ENCODE data around the gene TOPBP1.
"Not testable (repeated sequence)": the region's sequence is repeated elsewhere in the genome, so short reads cannot be mapped to it uniquely, and the experiment has no call there.

The TOPBP1 gene

DNA sequence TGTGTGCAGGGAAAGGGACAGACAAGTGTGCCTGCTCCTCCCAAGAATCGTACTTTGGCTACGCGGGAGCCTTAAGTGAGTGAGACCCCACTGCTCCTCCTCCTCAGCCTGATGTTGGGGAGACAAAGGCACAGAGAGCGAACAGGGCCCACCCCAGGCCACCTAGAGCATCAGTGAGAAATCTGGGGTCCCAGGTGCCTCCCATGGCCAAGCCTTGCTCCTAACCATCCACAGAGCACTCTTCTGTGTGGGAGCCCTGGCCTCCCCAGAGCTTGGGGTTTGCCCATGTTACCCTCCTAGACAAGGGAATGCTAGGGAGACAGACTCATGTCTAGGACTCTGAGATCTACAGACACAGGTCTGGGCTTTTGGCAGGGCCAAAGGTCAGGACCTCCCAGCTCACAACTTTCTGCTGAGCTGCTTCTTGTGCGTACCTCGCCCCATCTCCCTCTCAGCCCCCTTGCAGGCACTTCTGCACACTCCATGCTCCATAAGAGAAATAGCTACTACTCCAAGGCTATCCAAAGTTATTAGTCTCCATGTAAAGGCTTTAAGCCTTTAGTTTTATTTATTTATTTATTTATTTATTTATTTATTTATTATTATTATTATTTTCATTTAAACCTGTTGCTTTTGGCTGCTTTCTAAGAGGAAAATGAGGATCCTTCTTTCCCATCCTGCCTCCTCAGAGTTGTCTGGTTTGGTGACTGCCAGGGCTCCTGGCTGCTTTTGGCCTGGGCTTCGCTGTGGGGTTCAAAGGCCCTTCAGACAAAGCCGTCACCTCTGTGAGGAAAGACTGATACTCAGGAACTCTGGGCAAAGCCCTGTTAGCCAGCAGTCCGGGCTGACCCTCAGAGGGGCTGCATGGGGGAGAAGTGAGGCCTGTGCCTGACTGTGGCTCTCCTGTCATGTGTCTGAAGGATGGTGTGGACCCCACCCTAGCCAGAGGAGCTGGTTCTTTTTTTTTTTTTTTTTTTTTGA, 32.8 kb upstream of the TOPBP1 start:
- H3K9me3 ChIP-seq (ENCODE audit: control insufficient read depth, low read length): no peaks in the 10 kb centered on the region
- no peaks in the 10 kb centered on the region for H3K36me3 ChIP-seq (ENCODE audit: control insufficient read depth, insufficient read depth, low read length)
- no peak overlapping the region for H3K9ac ChIP-seq (ENCODE audit: low read length)
- H3K27me3 ChIP-seq (ENCODE audit: control insufficient read depth, insufficient read depth, low read length): no peaks in the 10 kb centered on the region
- no peak overlapping the region for H3K4me3 ChIP-seq (ENCODE audit: low read length)
- H3K4me1 ChIP-seq (ENCODE audit: control insufficient read depth, insufficient read depth, low read length): no peaks in the 10 kb centered on the region

- H3K4me3 ChIP-seq (ENCODE audit: low read length): no peak overlapping the region
- H3K9me3 ChIP-seq (ENCODE audit: control insufficient read depth, low read length): no peaks in the 10 kb centered on the region
These were observed 32.1 kb upstream of the TOPBP1 start for GRCh38 chr3:133693821-133694220.

GRCh38 chr3:133692759-133693158, 31.0 kb upstream of the TOPBP1 start:
- no peaks in the 10 kb centered on the region for H3K4me1 ChIP-seq (ENCODE audit: control insufficient read depth, insufficient read depth, low read length)
- H3K4me3 ChIP-seq (ENCODE audit: low read length): no peak overlapping the region
- H3K36me3 ChIP-seq (ENCODE audit: control insufficient read depth, insufficient read depth, low read length): no peaks in the 10 kb centered on the region
- H3K9ac ChIP-seq (ENCODE audit: low read length): no peak overlapping the region
- H3K9me3 ChIP-seq (ENCODE audit: control insufficient read depth, low read length): no peaks in the 10 kb centered on the region
- H3K27me3 ChIP-seq (ENCODE audit: control insufficient read depth, insufficient read depth, low read length): no peaks in the 10 kb centered on the region

More at GRCh38 chr3:133693821-133694220, 32.1 kb upstream of the TOPBP1 start:
- H3K4me1 ChIP-seq (ENCODE audit: control insufficient read depth, insufficient read depth, low read length): no peaks in the 10 kb centered on the region
- H3K27me3 ChIP-seq (ENCODE audit: control insufficient read depth, insufficient read depth, low read length): no peaks in the 10 kb centered on the region
- no peak overlapping the region for H3K9ac ChIP-seq (ENCODE audit: low read length)
- no peaks in the 10 kb centered on the region for H3K36me3 ChIP-seq (ENCODE audit: control insufficient read depth, insufficient read depth, low read length)

DNA sequence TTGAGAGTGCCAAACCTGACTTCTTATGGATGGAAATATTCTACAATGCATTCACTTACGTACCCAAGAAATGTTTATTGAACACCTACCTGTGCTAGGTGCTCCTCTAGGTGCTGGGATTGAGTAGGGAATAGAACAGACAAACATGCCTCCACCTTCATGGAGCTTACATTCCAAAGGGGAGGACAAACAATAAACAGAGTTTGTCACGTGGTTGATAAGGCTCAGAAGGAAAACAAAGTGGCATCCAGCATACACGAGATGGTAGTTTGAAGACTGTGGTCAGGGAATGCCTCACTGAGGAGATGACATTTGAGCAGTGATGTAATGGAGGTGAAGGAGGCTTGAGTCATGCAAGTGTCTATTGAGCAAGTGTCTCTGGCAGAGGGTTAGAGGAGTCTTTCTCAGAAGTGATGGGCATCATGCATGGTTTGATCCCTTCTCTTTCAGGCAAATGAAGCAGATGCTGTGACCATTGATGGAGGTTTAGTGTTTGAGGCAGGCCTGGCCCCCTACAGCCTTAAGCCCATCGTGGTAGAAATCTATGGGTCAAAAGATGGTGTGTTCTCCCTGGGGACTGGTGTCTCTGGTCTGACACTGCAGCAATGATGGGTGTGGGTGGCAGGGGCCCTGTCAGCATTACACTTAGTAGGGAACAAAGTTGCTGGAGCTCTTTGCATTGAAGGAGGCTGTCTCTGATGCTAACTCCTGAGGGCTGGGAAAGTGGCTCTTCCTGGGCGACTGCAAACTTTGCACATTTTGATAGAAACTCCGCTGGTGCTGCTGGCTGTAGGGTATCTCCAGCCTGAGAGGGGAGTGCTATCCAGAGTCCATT, 29.7 kb upstream of the TOPBP1 start:
- Histone ChIP-seq H3K4me1 (ENCODE audit: control insufficient read depth, insufficient read depth, low read length) (no peaks in the 10 kb centered on the region), H3K9ac (ENCODE audit: low read length) (no peak overlapping the region), H3K36me3 (ENCODE audit: control insufficient read depth, insufficient read depth, low read length) (no peaks in the 10 kb centered on the region), H3K4me3 (ENCODE audit: low read length) (no peak overlapping the region), H3K9me3 (ENCODE audit: control insufficient read depth, low read length) (no peaks in the 10 kb centered on the region), H3K27me3 (ENCODE audit: control insufficient read depth, insufficient read depth, low read length) (no peaks in the 10 kb centered on the region)

DNA sequence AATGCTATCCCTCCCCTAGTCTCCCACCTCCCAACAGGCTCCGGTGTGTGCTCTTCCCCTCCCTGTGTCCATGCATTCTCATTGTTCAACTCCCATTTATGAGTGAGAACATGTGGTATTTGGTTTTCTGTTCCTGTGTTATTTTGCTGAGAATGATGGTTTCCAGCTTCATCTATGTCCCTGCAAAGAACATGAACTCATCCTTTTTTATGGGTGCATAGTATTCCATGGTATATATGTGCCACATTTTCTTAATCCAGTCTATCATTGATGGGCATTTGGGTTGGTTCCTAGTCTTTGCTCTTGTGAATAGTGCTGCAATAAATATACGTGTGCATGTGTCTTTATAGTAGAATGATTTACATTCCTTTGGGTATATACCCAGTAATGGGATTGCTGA, 16.3 kb upstream of the TOPBP1 start:
- not testable (repeated sequence) for H3K4me1 ChIP-seq (ENCODE audit: control insufficient read depth, insufficient read depth, low read length); H3K9ac ChIP-seq (ENCODE audit: low read length); H3K36me3 ChIP-seq (ENCODE audit: control insufficient read depth, insufficient read depth, low read length); H3K9me3 ChIP-seq (ENCODE audit: control insufficient read depth, low read length); H3K4me3 ChIP-seq (ENCODE audit: low read length)
- H3K27me3 ChIP-seq (ENCODE audit: control insufficient read depth, insufficient read depth, low read length): peaks cover 31% of the 10 kb centered on the region

DNA sequence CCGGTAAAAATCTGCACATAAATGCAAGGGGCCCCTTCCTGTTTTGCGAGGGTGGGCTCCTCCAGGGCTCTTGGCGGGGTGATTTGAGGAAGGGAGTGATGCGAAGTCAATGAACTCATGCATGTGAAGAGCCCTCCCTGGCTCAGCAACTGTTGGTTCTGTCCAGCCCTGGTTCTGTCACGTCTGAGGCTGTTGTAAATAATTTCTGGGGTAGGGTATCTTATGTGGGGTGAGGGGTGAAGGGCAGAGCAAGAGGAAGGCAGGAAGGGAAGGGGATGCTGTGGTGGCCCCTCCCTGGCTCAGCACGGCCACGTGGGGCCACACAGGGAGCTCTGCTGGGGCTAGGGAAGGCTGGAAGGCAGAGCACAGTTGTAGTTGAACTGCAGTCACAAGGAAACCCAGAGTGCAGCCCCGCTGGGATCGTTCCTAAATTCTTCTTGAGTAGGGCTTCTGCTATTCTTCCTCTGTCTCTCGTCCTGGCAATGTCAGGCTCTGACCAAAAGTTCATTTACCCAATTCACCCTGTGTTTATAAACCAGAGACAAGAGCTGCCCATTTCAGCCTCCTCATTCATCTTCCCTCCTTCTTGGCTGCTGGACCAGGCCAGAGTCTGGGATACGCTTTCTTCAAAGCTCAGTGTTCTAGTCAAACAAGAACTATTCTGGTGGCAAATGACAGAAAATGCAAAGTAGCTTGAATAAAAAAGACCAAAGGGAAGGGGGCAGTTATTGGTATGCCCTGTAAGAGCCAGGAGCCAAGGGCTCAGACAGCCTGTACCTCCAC, 14.8 kb upstream of the TOPBP1 start:
- no peaks in the 10 kb centered on the region for H3K36me3 ChIP-seq (ENCODE audit: control insufficient read depth, insufficient read depth, low read length)
- H3K27me3 ChIP-seq (ENCODE audit: control insufficient read depth, insufficient read depth, low read length): peaks cover 31% of the 10 kb centered on the region
- H3K9ac ChIP-seq (ENCODE audit: low read length): no peak overlapping the region
- H3K4me3 ChIP-seq (ENCODE audit: low read length): no peak overlapping the region
- H3K4me1 ChIP-seq (ENCODE audit: control insufficient read depth, insufficient read depth, low read length): no peaks in the 10 kb centered on the region
- no peaks in the 10 kb centered on the region for H3K9me3 ChIP-seq (ENCODE audit: control insufficient read depth, low read length)

- H3K4me3 ChIP-seq (ENCODE audit: low read length): no peak overlapping the region
- H3K27me3 ChIP-seq (ENCODE audit: control insufficient read depth, insufficient read depth, low read length): peaks cover 31% of the 10 kb centered on the region
- no peaks in the 10 kb centered on the region for H3K9me3 ChIP-seq (ENCODE audit: control insufficient read depth, low read length)
- no peak overlapping the region for H3K9ac ChIP-seq (ENCODE audit: low read length)
- no peaks in the 10 kb centered on the region for H3K36me3 ChIP-seq (ENCODE audit: control insufficient read depth, insufficient read depth, low read length)
- no peaks in the 10 kb centered on the region for H3K4me1 ChIP-seq (ENCODE audit: control insufficient read depth, insufficient read depth, low read length)
These were observed 14.0 kb upstream of the TOPBP1 start for GRCh38 chr3:133675631-133676335.

DNA sequence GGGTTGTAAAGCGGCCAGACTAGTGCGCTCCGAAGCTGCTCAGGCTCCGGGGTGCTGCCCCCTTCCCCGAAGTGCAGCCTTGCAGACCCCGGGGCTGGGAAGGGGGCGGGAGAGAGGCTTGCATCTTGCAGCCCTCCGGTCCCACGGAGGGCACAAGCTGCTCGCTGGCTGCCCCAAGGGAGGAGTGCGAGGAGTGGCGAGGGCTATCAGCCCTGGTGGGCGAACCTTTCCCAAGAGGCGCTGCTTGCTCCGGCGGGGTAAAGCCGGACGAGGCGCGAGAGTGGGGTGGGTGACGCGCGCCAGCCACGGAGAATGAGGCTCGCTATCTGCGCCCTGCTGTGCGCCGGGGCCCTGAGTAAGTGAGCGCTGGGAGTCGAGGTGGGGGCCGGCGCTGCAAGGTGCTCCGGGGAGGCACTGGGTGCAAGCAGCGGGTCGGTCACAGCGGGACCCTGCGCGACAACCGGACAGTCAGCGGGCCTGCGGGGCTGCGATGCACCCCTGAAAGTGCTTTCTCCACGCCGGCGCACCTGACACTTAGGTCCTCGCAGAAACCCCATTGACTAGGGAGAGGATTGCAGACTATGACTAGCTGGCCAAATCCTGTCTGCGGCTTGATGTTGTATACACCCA, 12.7 kb upstream of the TOPBP1 start:
- Histone ChIP-seq H3K4me1 (ENCODE audit: control insufficient read depth, insufficient read depth, low read length) (no peaks in the 10 kb centered on the region), H3K9me3 (ENCODE audit: control insufficient read depth, low read length) (no peaks in the 10 kb centered on the region), H3K4me3 (ENCODE audit: low read length) (no peak overlapping the region), H3K27me3 (ENCODE audit: control insufficient read depth, insufficient read depth, low read length) (peaks cover 31% of the 10 kb centered on the region), H3K36me3 (ENCODE audit: control insufficient read depth, insufficient read depth, low read length) (no peaks in the 10 kb centered on the region), H3K9ac (ENCODE audit: low read length) (no peak overlapping the region)

- H3K27me3 ChIP-seq (ENCODE audit: control insufficient read depth, insufficient read depth, low read length): peaks cover 31% of the 10 kb centered on the region
- H3K9me3 ChIP-seq (ENCODE audit: control insufficient read depth, low read length): no peaks in the 10 kb centered on the region
- H3K36me3 ChIP-seq (ENCODE audit: control insufficient read depth, insufficient read depth, low read length): no peaks in the 10 kb centered on the region
- no peaks in the 10 kb centered on the region for H3K4me1 ChIP-seq (ENCODE audit: control insufficient read depth, insufficient read depth, low read length)
- no peak overlapping the region for H3K9ac ChIP-seq (ENCODE audit: low read length)
- H3K4me3 ChIP-seq (ENCODE audit: low read length): no peak overlapping the region
These were observed 12.0 kb upstream of the TOPBP1 start for GRCh38 chr3:133673746-133674145.

DNA sequence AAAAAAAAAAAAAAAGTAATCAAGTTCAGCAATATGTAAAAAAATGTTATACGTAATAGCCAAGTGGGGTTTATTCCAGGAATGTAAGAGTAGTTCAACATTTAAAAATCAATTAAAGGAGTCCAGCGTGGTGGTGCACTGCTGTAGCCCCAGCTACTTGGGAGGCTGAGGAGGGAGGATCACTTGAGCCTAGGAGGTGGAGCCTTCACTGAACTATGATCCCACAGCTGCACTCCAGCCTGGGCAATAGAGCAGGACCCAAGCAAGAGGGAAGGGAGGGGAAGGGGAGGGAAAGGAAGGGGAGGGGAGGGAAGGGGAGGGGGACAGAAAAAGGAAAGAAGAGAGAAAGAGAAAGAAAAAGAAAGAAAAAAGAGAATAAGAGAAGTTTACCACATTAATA, 10.7 kb upstream of the TOPBP1 start:
- Histone ChIP-seq H3K27me3 (ENCODE audit: control insufficient read depth, insufficient read depth, low read length) (peaks cover 31% of the 10 kb centered on the region), H3K4me3 (ENCODE audit: low read length) (no peak overlapping the region), H3K9me3 (ENCODE audit: control insufficient read depth, low read length) (no peaks in the 10 kb centered on the region), H3K4me1 (ENCODE audit: control insufficient read depth, insufficient read depth, low read length) (no peaks in the 10 kb centered on the region), H3K36me3 (ENCODE audit: control insufficient read depth, insufficient read depth, low read length) (no peaks in the 10 kb centered on the region), H3K9ac (ENCODE audit: low read length) (no peak overlapping the region)

- H3K4me3 ChIP-seq (ENCODE audit: low read length): no peak overlapping the region
- H3K27me3 ChIP-seq (ENCODE audit: control insufficient read depth, insufficient read depth, low read length): peaks cover 21% of the 10 kb centered on the region
- H3K9me3 ChIP-seq (ENCODE audit: control insufficient read depth, low read length): no peaks in the 10 kb centered on the region
- no peak overlapping the region for H3K9ac ChIP-seq (ENCODE audit: low read length)
- no peaks in the 10 kb centered on the region for H3K4me1 ChIP-seq (ENCODE audit: control insufficient read depth, insufficient read depth, low read length)
- H3K36me3 ChIP-seq (ENCODE audit: control insufficient read depth, insufficient read depth, low read length): no peaks in the 10 kb centered on the region
These were observed 8.8 kb upstream of the TOPBP1 start for GRCh38 chr3:133670525-133670995.
